HUES48 (cell line): ENCODE measurements around the gene RTTN.

ENCODE experiments used
- H3K27ac ChIP-seq: one replicate; pipeline ENCODE4 v1.7.0; 2013; ENCODE audit warnings: low read depth, low read length, inconsistent platforms
- H3K27me3 ChIP-seq: 2 replicates; pipeline ENCODE4 v1.6.1; 2013; ENCODE audit warnings: mild to moderate bottlenecking, low read length; ENCODE audit not compliant: control insufficient read depth, insufficient read depth
- H3K36me3 ChIP-seq: 2 replicates; pipeline ENCODE4 v1.6.1; 2013; ENCODE audit warnings: low read length; ENCODE audit not compliant: control insufficient read depth, insufficient read depth
- H3K4me1 ChIP-seq: 2 replicates; pipeline ENCODE4 v1.6.1; 2013; ENCODE audit warnings: mild to moderate bottlenecking, low read length; ENCODE audit not compliant: control insufficient read depth, insufficient read depth
- H3K4me3 ChIP-seq: 2 replicates; pipeline ENCODE4 v1.5.1; 2013; ENCODE audit warnings: mild to moderate bottlenecking, low read depth, low read length
- H3K9ac ChIP-seq: 2 replicates; pipeline ENCODE4 v1.6.1; 2013; ENCODE audit warnings: mild to moderate bottlenecking, low read depth, low read length, moderate library complexity
- H3K9me3 ChIP-seq: 2 replicates; pipeline ENCODE4 v1.6.1; 2013; ENCODE audit warnings: low read length; ENCODE audit not compliant: control insufficient read depth, insufficient read depth

The RTTN gene

GRCh38 chr18:69958422-69958821 is 247.1 kb downstream of the RTTN start:
- no peak overlapping the region for H3K9ac ChIP-seq
- H3K9me3 ChIP-seq, result no peaks in the 10 kb centered on the region
- H3K27ac ChIP-seq, result no peak overlapping the region
- H3K36me3 ChIP-seq, result no peaks in the 10 kb centered on the region
- no peak overlapping the region for H3K4me3 ChIP-seq
- no peaks in the 10 kb centered on the region for H3K27me3 ChIP-seq
- no peaks in the 10 kb centered on the region for H3K4me1 ChIP-seq

GRCh38 chr18:69957747-69958146 is 247.7 kb downstream of the RTTN start:
- Histone ChIP-seq H3K36me3 (no peaks in the 10 kb centered on the region), H3K9me3 (no peaks in the 10 kb centered on the region), H3K27me3 (no peaks in the 10 kb centered on the region), H3K4me3 (no peak overlapping the region), H3K27ac (no peak overlapping the region), H3K9ac (no peak overlapping the region), H3K4me1 (no peaks in the 10 kb centered on the region)

- Histone ChIP-seq H3K27me3 (no peaks in the 10 kb centered on the region), H3K4me3 (no peak overlapping the region), H3K9ac (no peak overlapping the region), H3K4me1 (no peaks in the 10 kb centered on the region), H3K27ac (no peak overlapping the region), H3K36me3 (no peaks in the 10 kb centered on the region), H3K9me3 (no peaks in the 10 kb centered on the region)
Observed at GRCh38 chr18:69956665-69957620, 248.5 kb downstream of the RTTN start.

- no peak overlapping the region for H3K4me3 ChIP-seq
- H3K9me3 ChIP-seq, result no peaks in the 10 kb centered on the region
- no peaks in the 10 kb centered on the region for H3K27me3 ChIP-seq
- H3K36me3 ChIP-seq, result no peaks in the 10 kb centered on the region
- H3K4me1 ChIP-seq, result no peaks in the 10 kb centered on the region
- H3K27ac ChIP-seq, result no peak overlapping the region
- no peak overlapping the region for H3K9ac ChIP-seq
Observed at GRCh38 chr18:69956057-69956456, 249.4 kb downstream of the RTTN start.

GRCh38 chr18:69954719-69955480 is 250.6 kb downstream of the RTTN start:
- no peaks in the 10 kb centered on the region for H3K4me1 ChIP-seq
- no peak overlapping the region for H3K27ac ChIP-seq
- no peak overlapping the region for H3K9ac ChIP-seq
- H3K27me3 ChIP-seq, result no peaks in the 10 kb centered on the region
- no peaks in the 10 kb centered on the region for H3K36me3 ChIP-seq
- no peaks in the 10 kb centered on the region for H3K9me3 ChIP-seq
- no peak overlapping the region for H3K4me3 ChIP-seq

GRCh38 chr18:69953191-69953590 is 252.3 kb downstream of the RTTN start:
- Histone ChIP-seq H3K9ac (no peak overlapping the region), H3K4me1 (no peaks in the 10 kb centered on the region), H3K9me3 (no peaks in the 10 kb centered on the region)

More at GRCh38 chr18:69953191-69953590, 252.3 kb downstream of the RTTN start:
- no peak overlapping the region for H3K27ac ChIP-seq
- no peaks in the 10 kb centered on the region for H3K27me3 ChIP-seq
- no peak overlapping the region for H3K4me3 ChIP-seq
- H3K36me3 ChIP-seq, result no peaks in the 10 kb centered on the region
